Ectodermal cell (in vitro differentiated cells): ENCODE data around the gene HOOK2.

Experiments used
- H3K27ac ChIP-seq: 2 replicates; pipeline ENCODE4 v1.7.0; 2013; ENCODE audit warnings: mild to moderate bottlenecking, low read depth, low read length; ENCODE audit not compliant: insufficient read depth, poor library complexity, severe bottlenecking
- H3K27me3 ChIP-seq: 2 replicates; pipeline ENCODE4 v1.7.0; 2013; ENCODE audit warnings: mild to moderate bottlenecking, low read length; ENCODE audit not compliant: insufficient read depth, control insufficient read depth, poor library complexity, severe bottlenecking
- H3K36me3 ChIP-seq: one replicate; pipeline ENCODE4 v1.7.0; 2013; ENCODE audit warnings: low read length; ENCODE audit not compliant: control insufficient read depth, insufficient read depth
- H3K4me1 ChIP-seq: one replicate; pipeline ENCODE4 v1.7.0; 2013; ENCODE audit warnings: low read length; ENCODE audit not compliant: control insufficient read depth, insufficient read depth
- H3K4me3 ChIP-seq: 2 replicates; pipeline ENCODE4 v1.7.0; 2013; ENCODE audit warnings: low read depth, low read length, control low read depth; ENCODE audit not compliant: insufficient read depth
- H3K9me3 ChIP-seq: 2 replicates; pipeline ENCODE4 v1.7.0; 2013; ENCODE audit warnings: mild to moderate bottlenecking, low read length, moderate library complexity; ENCODE audit not compliant: control insufficient read depth
- WGBS, 2 experiments: methylation state at CpG; one replicate each; pipeline ENCODE4 v1.1.7; 2013; ENCODE audit warnings: missing lambda C conversion rate in 2 of 2; 5-methylcytosine and 5-hydroxymethylcytosine counted together

HOOK2 gene

DNA sequence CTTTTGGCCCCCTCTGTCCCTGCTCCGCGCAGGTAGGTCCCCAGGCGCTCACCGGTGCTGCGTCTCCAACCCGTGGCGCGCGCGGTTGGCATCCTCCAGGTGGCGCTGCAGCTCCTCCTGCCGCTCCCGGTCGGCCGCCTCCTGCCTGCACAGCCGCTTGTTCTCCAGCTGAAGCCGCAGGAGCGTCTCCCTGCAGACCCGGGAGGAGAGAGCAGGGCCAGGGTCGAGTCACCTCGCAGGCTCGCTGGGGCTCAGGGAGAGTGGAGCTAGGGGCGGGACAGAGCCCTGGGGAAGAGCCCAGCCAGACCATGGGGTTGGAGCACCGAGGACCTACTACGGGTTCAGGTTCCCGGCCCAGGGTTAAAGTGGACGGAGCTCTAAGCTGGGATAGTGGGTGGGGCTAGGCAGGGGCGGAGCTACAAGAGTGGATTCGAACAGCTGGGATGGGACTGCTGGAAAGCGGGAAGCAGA, 9.3 kb downstream of the HOOK2 start:
- WGBS, 2 experiments: 4 to 5% methylated on average over 30 of the region's 30 CpGs
- H3K9me3 ChIP-seq: no peaks in the 10 kb centered on the region

DNA sequence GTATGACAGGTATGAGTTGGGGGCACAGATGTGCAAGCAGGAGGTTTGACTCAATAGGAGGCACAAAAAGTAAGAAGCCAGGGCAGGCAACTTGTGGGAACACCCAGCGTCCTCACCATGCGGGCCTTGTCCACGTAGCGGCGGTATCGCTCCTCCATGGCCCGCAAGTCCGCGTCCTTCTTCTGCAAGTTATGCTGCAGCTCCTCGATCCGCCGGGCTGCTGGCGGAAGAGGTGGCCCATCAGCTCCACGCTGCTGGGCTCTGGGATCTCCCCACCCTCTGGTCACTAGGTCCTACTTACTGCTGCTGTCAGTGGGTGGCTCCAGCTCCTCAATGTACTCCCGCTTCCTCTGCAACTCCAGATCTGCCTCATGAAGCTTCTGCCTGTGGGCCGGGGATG, 10.7 kb downstream of the HOOK2 start:
- H3K9me3 ChIP-seq: no peaks in the 10 kb centered on the region
- no peak overlapping the region for H3K27ac ChIP-seq
- H3K27me3 ChIP-seq: no peaks in the 10 kb centered on the region
- H3K4me1 ChIP-seq: peaks cover 6% of the 10 kb centered on the region
- H3K4me3 ChIP-seq: no peak overlapping the region
- 96% methylated on average over 16 of the region's 16 CpGs for WGBS, 2 experiments
- no peaks in the 10 kb centered on the region for H3K36me3 ChIP-seq

More for the DNA sequence above, 9.3 kb downstream of the HOOK2 start:
- H3K27ac ChIP-seq: peak overlapping the region; percentile 73
- H3K27me3 ChIP-seq: peaks cover 6% of the 10 kb centered on the region
- peak overlapping the region; percentile 57 for H3K4me3 ChIP-seq
- H3K36me3 ChIP-seq: no peaks in the 10 kb centered on the region
- peaks cover 6% of the 10 kb centered on the region for H3K4me1 ChIP-seq

GRCh38 chr19:12763100-12763499, 12.3 kb downstream of the HOOK2 start:
- H3K4me1 ChIP-seq: no peaks in the 10 kb centered on the region
- 95 to 96% methylated on average over 11 of the region's 11 CpGs for WGBS, 2 experiments
- no peaks in the 10 kb centered on the region for H3K36me3 ChIP-seq
- H3K27me3 ChIP-seq: no peaks in the 10 kb centered on the region
- H3K9me3 ChIP-seq: no peaks in the 10 kb centered on the region
- H3K27ac ChIP-seq: no peak overlapping the region
- H3K4me3 ChIP-seq: no peak overlapping the region

GRCh38 chr19:12759686-12760085, 15.7 kb downstream of the HOOK2 start:
- 88% methylated on average over 1 to 6 of the region's 6 CpGs for WGBS, 2 experiments
- H3K27ac ChIP-seq: no peak overlapping the region
- H3K36me3 ChIP-seq: no peaks in the 10 kb centered on the region
- no peak overlapping the region for H3K4me3 ChIP-seq
- peaks cover 3% of the 10 kb centered on the region for H3K4me1 ChIP-seq
- H3K27me3 ChIP-seq: no peaks in the 10 kb centered on the region
- H3K9me3 ChIP-seq: no peaks in the 10 kb centered on the region

- peaks cover 3% of the 10 kb centered on the region for H3K4me1 ChIP-seq
- H3K4me3 ChIP-seq: peak overlapping the region; percentile 24
- H3K9me3 ChIP-seq: no peaks in the 10 kb centered on the region
- 10% methylated on average over 60 of the region's 60 CpGs for WGBS, 2 experiments
- H3K27ac ChIP-seq: no peak overlapping the region
- H3K36me3 ChIP-seq: no peaks in the 10 kb centered on the region
- H3K27me3 ChIP-seq: peaks cover 9% of the 10 kb centered on the region
Observed at GRCh38 chr19:12757544-12758274, 17.6 kb downstream of the HOOK2 start.

DNA sequence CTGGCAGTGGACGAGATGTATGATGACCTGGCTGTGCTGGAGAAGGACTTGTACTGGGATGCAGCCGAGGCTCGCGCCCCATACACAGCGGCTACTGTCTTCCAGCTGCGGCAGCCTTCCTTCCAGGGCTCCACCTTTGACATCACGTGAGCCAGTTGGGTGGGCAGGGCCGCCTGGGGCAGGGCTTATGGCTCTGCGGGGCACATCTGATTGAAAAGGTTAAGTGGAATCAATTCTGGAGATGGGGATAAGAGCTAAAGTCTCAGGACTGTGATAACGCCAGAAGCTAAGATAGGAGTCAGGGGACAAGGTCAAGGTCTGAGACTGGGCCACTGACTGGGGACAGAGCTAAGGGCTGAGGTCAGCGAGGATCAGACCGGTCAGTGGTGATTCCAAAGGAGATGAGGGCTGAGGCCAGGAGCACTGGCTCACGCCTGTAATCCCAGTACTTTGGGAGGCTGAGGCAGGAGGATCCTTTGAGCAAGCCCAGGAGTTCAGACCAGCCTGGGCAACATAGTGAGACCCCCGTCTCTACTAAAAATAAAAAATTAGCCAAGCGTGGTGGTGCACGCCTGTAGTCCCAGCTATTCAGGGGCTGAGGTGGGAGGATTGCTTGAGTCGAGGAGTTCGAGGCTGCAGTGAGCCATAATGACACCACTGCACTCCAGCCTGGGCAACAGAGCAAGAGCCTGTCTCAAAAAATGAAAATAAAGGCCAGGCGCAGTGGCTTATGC, 19.0 kb downstream of the HOOK2 start:
- peaks cover 23% of the 10 kb centered on the region for H3K27me3 ChIP-seq
- H3K4me3 ChIP-seq: no peak overlapping the region
- no peaks in the 10 kb centered on the region for H3K9me3 ChIP-seq
- peaks cover 3% of the 10 kb centered on the region for H3K4me1 ChIP-seq
- no peak overlapping the region for H3K27ac ChIP-seq
- no peaks in the 10 kb centered on the region for H3K36me3 ChIP-seq
- WGBS, 2 experiments: 90 to 92% methylated on average over 19 of the region's 19 CpGs

DNA sequence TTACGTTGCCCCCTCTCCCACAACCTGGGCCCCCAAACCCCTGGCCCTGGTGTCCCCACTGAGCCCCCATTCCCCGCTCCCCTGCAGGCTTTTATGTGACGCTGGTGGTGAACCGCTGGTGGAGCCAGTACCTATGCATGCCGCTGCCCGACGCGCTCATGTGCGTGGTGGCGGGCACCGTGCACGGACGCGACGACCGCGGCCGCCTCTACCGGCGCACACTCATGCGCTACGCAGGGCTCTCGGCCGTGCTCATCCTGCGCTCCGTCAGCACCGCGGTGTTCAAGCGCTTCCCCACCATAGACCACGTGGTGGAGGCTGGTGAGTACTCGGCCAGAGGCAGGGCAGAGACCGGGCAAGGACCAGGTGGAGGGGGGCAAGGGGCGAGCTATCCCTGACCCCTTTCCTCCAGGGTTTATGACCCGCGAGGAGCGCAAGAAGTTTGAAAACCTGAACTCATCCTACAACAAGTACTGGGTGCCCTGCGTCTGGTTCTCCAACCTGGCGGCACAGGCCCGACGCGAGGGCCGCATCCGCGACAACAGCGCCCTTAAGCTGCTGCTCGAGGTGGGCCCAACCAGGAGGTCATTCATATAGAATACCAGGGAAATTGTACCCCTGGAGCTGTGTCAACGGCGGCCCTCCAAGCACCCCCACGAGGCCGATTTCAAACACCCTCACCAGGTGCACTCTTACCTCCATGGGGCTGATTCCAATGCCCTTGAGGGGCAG, 20.7 kb downstream of the HOOK2 start:
- no peak overlapping the region for H3K27ac ChIP-seq
- H3K9me3 ChIP-seq: no peaks in the 10 kb centered on the region
- H3K4me3 ChIP-seq: no peak overlapping the region
- H3K4me1 ChIP-seq: peaks cover 11% of the 10 kb centered on the region
- peaks cover 40% of the 10 kb centered on the region for H3K27me3 ChIP-seq
- H3K36me3 ChIP-seq: no peaks in the 10 kb centered on the region
- 90 to 92% methylated on average over 50 of the region's 50 CpGs for WGBS, 2 experiments

DNA sequence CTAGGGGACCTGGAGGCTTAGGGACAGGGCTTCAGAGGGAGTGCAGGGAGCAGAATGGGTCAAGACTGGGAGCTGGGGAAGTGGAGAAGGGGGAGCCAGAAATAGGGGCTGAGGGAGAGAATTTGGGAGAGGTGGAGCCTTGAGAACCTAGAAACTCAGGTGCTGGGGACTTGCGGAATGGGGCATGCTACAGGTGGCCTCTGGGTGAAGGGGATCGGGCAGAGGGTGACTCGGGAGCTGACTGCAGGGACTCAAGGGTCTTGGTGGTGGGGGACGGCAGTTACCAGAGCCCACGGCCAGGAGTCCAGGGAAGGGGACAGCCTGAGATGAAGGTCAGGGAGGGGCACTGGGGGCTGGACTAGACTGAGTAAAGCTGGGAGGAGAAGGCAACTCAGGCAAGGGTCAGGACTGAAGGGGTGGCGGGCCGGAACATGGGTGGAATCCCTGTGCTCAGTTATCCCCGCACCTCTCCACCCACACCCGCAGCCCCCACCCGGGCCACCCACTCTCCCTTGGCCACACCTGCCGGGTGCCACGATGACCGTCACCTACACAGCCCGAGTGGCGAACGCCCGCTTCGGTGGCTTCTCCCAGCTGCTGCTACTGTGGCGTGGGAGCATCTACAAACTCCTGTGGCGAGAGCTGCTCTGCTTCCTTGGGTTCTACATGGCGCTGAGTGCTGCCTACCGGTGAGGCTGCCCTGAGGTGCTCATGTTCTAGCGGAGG, 23.1 kb downstream of the HOOK2 start:
- Histone ChIP-seq H3K4me1 (peaks cover 8% of the 10 kb centered on the region), H3K9me3 (no peaks in the 10 kb centered on the region), H3K4me3 (no peak overlapping the region), H3K36me3 (peaks cover 10% of the 10 kb centered on the region), H3K27me3 (peaks cover 43% of the 10 kb centered on the region), H3K27ac (no peak overlapping the region)
- 74 to 75% methylated on average over 21 to 22 of the region's 23 CpGs for WGBS, 2 experiments

GRCh38 chr19:12751635-12752034, 23.7 kb downstream of the HOOK2 start, which contains the start of gene BEST2:
Gene BEST2 (plus strand): TSS chr19:12751791. CDS start chr19:12752593, 802 bp downstream.
- H3K9me3 ChIP-seq: no peaks in the 10 kb centered on the region
- no peak within 1 kb of the TSS for H3K4me3 ChIP-seq
- WGBS, 2 experiments: 6 to 12% methylated on average over 11 to 14 of the region's 14 CpGs
- peaks cover 43% of the 10 kb centered on the region for H3K27me3 ChIP-seq
- no peak within 1 kb of the TSS for H3K27ac ChIP-seq
- H3K36me3 ChIP-seq: peaks cover 14% of the 10 kb centered on the region
- peaks cover 8% of the 10 kb centered on the region for H3K4me1 ChIP-seq
